ENCODE measurements around the gene CRYBG1. TPM values are rescaled to one million over a fixed set of nuclear protein-coding genes. Genes with fewer than 3 reads are reported as not detected.
"Not testable (repeated sequence)": the region's sequence is repeated elsewhere in the genome, so short reads cannot be mapped to it uniquely, and the experiment has no call there.

The CRYBG1 gene
- polyA plus RNA-seq, 4 donors: 22.1 to 29.8 (median 25.9) TPM

- DNase-seq (ENCODE audit: low read depth in 4 of 4, low spot score in 2 of 4): no peak
Observed at GRCh38 chr6:106540907-106541306, 180.4 kb downstream of the CRYBG1 start.

GRCh38 chr6:106546261-106546690 lies 185.8 kb downstream of the CRYBG1 start:
- DNase-seq (ENCODE audit: low read depth in 4 of 4, low spot score in 2 of 4): no peak

GRCh38 chr6:106546691-106547414 lies 186.3 kb downstream of the CRYBG1 start:
- no peak for DNase-seq (ENCODE audit: low read depth in 4 of 4, low spot score in 2 of 4)

- no peak for DNase-seq (ENCODE audit: low read depth in 4 of 4, low spot score in 2 of 4)
Observed at GRCh38 chr6:106547601-106548453, 187.3 kb downstream of the CRYBG1 start.

- DNase-seq (ENCODE audit: low read depth in 4 of 4, low spot score in 2 of 4): not testable (repeated sequence)
Observed at GRCh38 chr6:106548926-106549455, 188.5 kb downstream of the CRYBG1 start.

GRCh38 chr6:106549521-106549920 lies 189.0 kb downstream of the CRYBG1 start:
- DNase-seq (ENCODE audit: low read depth in 4 of 4, low spot score in 2 of 4): no peak

- DNase-seq (ENCODE audit: low read depth in 4 of 4, low spot score in 2 of 4): no peak
Observed at GRCh38 chr6:106551155-106551554, 190.6 kb downstream of the CRYBG1 start.

- no peak for DNase-seq (ENCODE audit: low read depth in 4 of 4, low spot score in 2 of 4)
Observed at GRCh38 chr6:106553440-106553839, 192.9 kb downstream of the CRYBG1 start.

GRCh38 chr6:106555767-106556166 lies 195.2 kb downstream of the CRYBG1 start:
- DNase-seq (ENCODE audit: low read depth in 4 of 4, low spot score in 2 of 4): no peak

- no peak for DNase-seq (ENCODE audit: low read depth in 4 of 4, low spot score in 2 of 4)
Observed at GRCh38 chr6:106556368-106556960, 195.9 kb downstream of the CRYBG1 start.

GRCh38 chr6:106557837-106558236 lies 197.3 kb downstream of the CRYBG1 start:
- no peak for DNase-seq (ENCODE audit: low read depth in 4 of 4, low spot score in 2 of 4)

- DNase-seq (ENCODE audit: low read depth in 4 of 4, low spot score in 2 of 4): no peak
Observed at GRCh38 chr6:106558364-106558763, 197.8 kb downstream of the CRYBG1 start.

GRCh38 chr6:106559659-106560058 lies 199.1 kb downstream of the CRYBG1 start:
- DNase-seq (ENCODE audit: low read depth in 4 of 4, low spot score in 2 of 4): not testable (repeated sequence)

GRCh38 chr6:106560996-106561685 lies 200.6 kb downstream of the CRYBG1 start:
- DNase-seq (ENCODE audit: low read depth in 4 of 4, low spot score in 2 of 4): no peak

GRCh38 chr6:106561686-106562405 lies 201.3 kb downstream of the CRYBG1 start:
- no peak for DNase-seq (ENCODE audit: low read depth in 4 of 4, low spot score in 2 of 4)

GRCh38 chr6:106563614-106564013 lies 203.1 kb downstream of the CRYBG1 start:
- no peak for DNase-seq (ENCODE audit: low read depth in 4 of 4, low spot score in 2 of 4)

GRCh38 chr6:106564476-106564875 lies 204.0 kb downstream of the CRYBG1 start:
- DNase-seq (ENCODE audit: low read depth in 4 of 4, low spot score in 2 of 4): no peak

GRCh38 chr6:106568530-106568929 lies 208.0 kb downstream of the CRYBG1 start:
- no peak for DNase-seq (ENCODE audit: low read depth in 4 of 4, low spot score in 2 of 4)

- no peak for DNase-seq (ENCODE audit: low read depth in 4 of 4, low spot score in 2 of 4)
Observed at GRCh38 chr6:106569428-106569827, 208.9 kb downstream of the CRYBG1 start.

GRCh38 chr6:106572436-106572835 lies 211.9 kb downstream of the CRYBG1 start:
- no peak for DNase-seq (ENCODE audit: low read depth in 4 of 4, low spot score in 2 of 4)

Data from left renal cortex interstitium (tissue), 4 donors.